Endothelial cell of umbilical vein (primary cell): ENCODE measurements around the gene RNPC3. TPM values are rescaled to one million over a fixed set of nuclear protein-coding genes. Genes with fewer than 3 reads are reported as not detected.

Experiments
- BruUV-seq: library from RNA; stranded (reverse); fragments of 400-500 nt; replicated peaks from 2 replicates; lab custom pipeline; 2021; lab: Mats Ljungman, UMichigan
- CTCF ChIA-PET: fragments of 300-600, 350-600 bp; sonication (Branson Sonifier 250); formaldehyde crosslinking; loops from one replicate; lab custom pipeline; 2021; ENCODE audit warnings: antibody characterized with exemption, inconsistent platforms; lab: Charles Lee
- POLR2A ChIA-PET: fragments of 300-600, 350-600 bp; sonication (Branson Sonifier 250); formaldehyde crosslinking; loops from one replicate; lab custom pipeline; 2021; ENCODE audit warnings: antibody characterized with exemption, inconsistent platforms; lab: Charles Lee
- DNase-seq: peaks from one replicate; pipeline ENCODE4 v3.0.0-alpha.2; 2011; ENCODE audit warnings: low read depth, low spot score
- FAIRE-seq: peaks from 2 replicates; lab custom pipeline; 2011; peaks lifted over from hg19 to GRCh38; lab: Jason Lieb, UNC
- H2AFZ ChIP-seq: 2 replicates; pipeline ENCODE4 v1.6.0; 2012; ENCODE audit warnings: low read depth, low read length, control low read depth, inconsistent platforms
- H3K27ac ChIP-seq: 2 replicates; pipeline ENCODE4 v1.5.1; 2011; ENCODE audit warnings: low read depth, mild to moderate bottlenecking, control low read depth, low read length, moderate library complexity; ENCODE audit not compliant: insufficient read depth
- H3K27me3 ChIP-seq, 2 experiments: 2 replicates each; pipeline versions ENCODE4 v1.6.0 to v1.6.1; 2011; ENCODE audit warnings: low read length in 2 of 2, mixed read lengths in 1 of 2; ENCODE audit not compliant: control insufficient read depth in 2 of 2, insufficient read depth in 2 of 2
- H3K36me3 ChIP-seq, 2 experiments: 2 replicates in 1 of 2; 3 replicates in 1 of 2; pipeline ENCODE4 v1.5.1; 2011; ENCODE audit warnings: low read length in 2 of 2, mild to moderate bottlenecking in 1 of 2, moderate library complexity in 1 of 2; ENCODE audit not compliant: control insufficient read depth in 2 of 2, insufficient read depth in 2 of 2; ENCODE audit errors: extremely low read depth in 1 of 2
- H3K4me1 ChIP-seq: 3 replicates; pipeline ENCODE4 v1.5.1; 2011; ENCODE audit warnings: mild to moderate bottlenecking, low read length; ENCODE audit not compliant: control insufficient read depth, insufficient read depth; ENCODE audit errors: extremely low read depth
- H3K4me2 ChIP-seq: 2 replicates; pipeline ENCODE4 v1.6.1; 2011; ENCODE audit warnings: low read length, control low read depth, mixed read lengths; ENCODE audit not compliant: insufficient read depth
- H3K4me3 ChIP-seq, 3 experiments: fragments of 200-600 bp in 1 of 3; sonication (generic), shearing (Covaris generic) in 1 of 3; replicated peaks in 1 of 3; 2 replicates each; pipeline ENCODE4 v1.5.1; 2011 to 2016; ENCODE audit warnings: control low read depth in 3 of 3, low read length in 3 of 3, mild to moderate bottlenecking in 2 of 3, inconsistent platforms in 1 of 3, low read depth in 1 of 3, moderate library complexity in 1 of 3; ENCODE audit not compliant: insufficient read depth in 1 of 3
- H3K79me2 ChIP-seq: 2 replicates; pipeline ENCODE4 v1.6.0; 2012; ENCODE audit warnings: low read length, inconsistent platforms; ENCODE audit not compliant: control insufficient read depth, insufficient read depth
- H3K9ac ChIP-seq: replicated peaks from 2 replicates; pipeline ENCODE3; 2011; ENCODE audit warnings: low read length, control low read depth; ENCODE audit not compliant: insufficient read depth; ENCODE audit errors: extremely low read depth
- H3K9me1 ChIP-seq: replicated peaks from 3 replicates; pipeline ENCODE4 v1.6.0; 2011; ENCODE audit warnings: mild to moderate bottlenecking, low read length; ENCODE audit not compliant: control insufficient read depth, insufficient read depth; ENCODE audit errors: extremely low read depth
- H3K9me3 ChIP-seq: replicated peaks from 2 replicates; pipeline ENCODE4 v1.5.1; 2012; ENCODE audit warnings: low read length, inconsistent platforms; ENCODE audit not compliant: control insufficient read depth, insufficient read depth
- H4K20me1 ChIP-seq: replicated peaks from 2 replicates; pipeline ENCODE3; 2011; ENCODE audit warnings: mild to moderate bottlenecking, low read length; ENCODE audit not compliant: control insufficient read depth, insufficient read depth; ENCODE audit errors: extremely low read depth
- EZH2 ChIP-seq: IDR thresholded peaks from 2 replicates; pipeline ENCODE4 v1.6.1; 2012; ENCODE audit warnings: borderline replicate concordance, low read depth, mild to moderate bottlenecking, moderate library complexity, low read length, inconsistent platforms; ENCODE audit not compliant: severe bottlenecking
- FOS ChIP-seq: IDR thresholded peaks from 2 replicates; pipeline ENCODE4 v1.6.1; 2011; ENCODE audit warnings: mild to moderate bottlenecking, low read length, moderate library complexity, borderline replicate concordance; ENCODE audit not compliant: insufficient read depth
- GATA2 ChIP-seq: IDR thresholded peaks from 2 replicates; pipeline ENCODE4 v1.7.0; 2011; ENCODE audit warnings: low read depth, mild to moderate bottlenecking, moderate library complexity, mixed read lengths, low read length; ENCODE audit not compliant: insufficient read length, insufficient read depth
- JUN ChIP-seq: IDR thresholded peaks from 2 replicates; pipeline ENCODE4 v1.6.1; 2011; ENCODE audit warnings: borderline replicate concordance, low read depth; ENCODE audit not compliant: insufficient read length, insufficient read depth
- MYC ChIP-seq: IDR thresholded peaks from one replicate; pipeline ENCODE4 v1.6.1; 2011; ENCODE audit warnings: mild to moderate bottlenecking, low read depth, low read length
- POLR2A ChIP-seq: IDR thresholded peaks from 2 replicates; pipeline ENCODE4 v1.6.1; 2012; ENCODE audit warnings: low read depth, mild to moderate bottlenecking, control low read depth, low read length
- POLR2AphosphoS5 ChIP-seq: IDR thresholded peaks from 2 replicates; pipeline ENCODE4 v1.6.1; 2012; ENCODE audit warnings: low read depth, mild to moderate bottlenecking, control low read depth, low read length, moderate library complexity; ENCODE audit not compliant: insufficient read depth
- dilution Hi-C: fragments of 300-500 bp; cut with MboI; formaldehyde crosslinking; loops from one replicate; pipeline ENCODE4 v1.15.0; 2019; ENCODE audit warnings: low sequenced_read_pairs; ENCODE audit not compliant: extremely low pct_ligation_motif_present
- intact Hi-C: fragments of 100-400 bp; cut with micrococcal nuclease; formaldehyde crosslinking; loops from one replicate; pipeline ENCODE4 v1.10.0; 2022
- polyA plus RNA-seq, 4 experiments: library from polyadenylated mRNA; depleted of rRNA in 3 of 4; stranded (reverse) in 3 of 4; unstranded in 1 of 4; fragments of >200 nt; gene quantifications; 2 replicates each; pipeline versions ENCODE4 v1.2.1 to v1.2.3, GENCODE V29; 2011 to 2012; ENCODE audit warnings: missing spikeins in 1 of 4
- total RNA-seq: library from RNA; stranded (reverse); gene quantifications from 2 replicates; pipeline ENCODE4 v1.2.3, GENCODE V29; 2021
- TF ChIP-seq, protein P1 (sequence below), 2 donors: IDR thresholded peaks; 1 replicate in 1 of 2; 2 replicates in 1 of 2; pipeline ENCODE4 v1.5.1; 2011; ENCODE audit warnings: low read length in 2 of 2, mild to moderate bottlenecking in 2 of 2, moderate library complexity in 2 of 2, control low read depth in 1 of 2, inconsistent platforms in 1 of 2, low read depth in 1 of 2; ENCODE audit not compliant: insufficient read depth in 1 of 2; ENCODE audit errors: extremely low read depth in 1 of 2
- TF ChIP-seq, protein P2 (sequence below): IDR thresholded peaks from 2 replicates; pipeline ENCODE4 v1.6.1; 2011; ENCODE audit not compliant: insufficient read depth, insufficient read length

Gene RNPC3
- total and polyA plus RNA-seq, 2 donors (not counting 3 experiments of a cell fraction or from before 2014, with no cell fraction given): 9.2 to 16.7 TPM

DNA sequence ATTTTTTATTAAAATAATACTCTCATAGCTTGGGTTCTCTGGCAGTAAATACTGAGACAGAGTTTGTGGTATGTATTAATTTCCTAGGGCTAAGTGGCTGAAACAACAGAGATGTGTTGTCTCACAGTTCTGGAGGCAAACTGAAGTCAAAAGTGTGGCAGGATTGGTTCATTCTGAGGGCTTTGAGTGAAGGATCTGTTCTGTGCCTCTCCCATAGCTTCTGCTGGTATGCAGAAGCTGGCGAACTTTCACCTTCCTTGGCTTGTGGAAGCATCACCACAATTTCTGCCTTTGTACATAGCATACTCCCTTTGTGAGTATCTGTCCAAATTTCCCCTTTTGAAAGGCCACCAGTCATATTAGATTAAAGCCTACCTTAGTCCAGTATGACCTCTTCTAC is 21.0 kb downstream of the RNPC3 start:
- Histone ChIP-seq H3K4me1 (no peaks in the 10 kb centered on the region), H3K4me3 (no peak overlapping the region), H3K4me2 (no peak overlapping the region), H3K9me3 (no peaks in the 10 kb centered on the region), H4K20me1 (no peaks in the 10 kb centered on the region), H3K9me1 (no peaks in the 10 kb centered on the region), H3K9ac (no peak overlapping the region), H3K27me3 (no peaks in the 10 kb centered on the region), H3K79me2 (no peaks in the 10 kb centered on the region), H2AFZ (no peak overlapping the region), H3K27ac (no peak overlapping the region), H3K36me3 (peaks cover 2 to 11% of the 10 kb centered on the region in 2 experiments)
- DNase-seq: no peak
- TF ChIP-seq MYC (no peak), EZH2 (no peak), GATA2 (no peak), FOS (no peak), JUN (no peak), POLR2A (no peak), POLR2AphosphoS5 (no peak)
- TF ChIP-seq, protein P1, sequence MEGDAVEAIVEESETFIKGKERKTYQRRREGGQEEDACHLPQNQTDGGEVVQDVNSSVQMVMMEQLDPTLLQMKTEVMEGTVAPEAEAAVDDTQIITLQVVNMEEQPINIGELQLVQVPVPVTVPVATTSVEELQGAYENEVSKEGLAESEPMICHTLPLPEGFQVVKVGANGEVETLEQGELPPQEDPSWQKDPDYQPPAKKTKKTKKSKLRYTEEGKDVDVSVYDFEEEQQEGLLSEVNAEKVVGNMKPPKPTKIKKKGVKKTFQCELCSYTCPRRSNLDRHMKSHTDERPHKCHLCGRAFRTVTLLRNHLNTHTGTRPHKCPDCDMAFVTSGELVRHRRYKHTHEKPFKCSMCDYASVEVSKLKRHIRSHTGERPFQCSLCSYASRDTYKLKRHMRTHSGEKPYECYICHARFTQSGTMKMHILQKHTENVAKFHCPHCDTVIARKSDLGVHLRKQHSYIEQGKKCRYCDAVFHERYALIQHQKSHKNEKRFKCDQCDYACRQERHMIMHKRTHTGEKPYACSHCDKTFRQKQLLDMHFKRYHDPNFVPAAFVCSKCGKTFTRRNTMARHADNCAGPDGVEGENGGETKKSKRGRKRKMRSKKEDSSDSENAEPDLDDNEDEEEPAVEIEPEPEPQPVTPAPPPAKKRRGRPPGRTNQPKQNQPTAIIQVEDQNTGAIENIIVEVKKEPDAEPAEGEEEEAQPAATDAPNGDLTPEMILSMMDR (IDR thresholded peaks at IDR 0.05; ENCODE audit: extremely low read depth in 1 of 2, insufficient read depth in 1 of 2, low read depth in 1 of 2, low read length in 2 of 2): no peak
- TF ChIP-seq, protein P2, sequence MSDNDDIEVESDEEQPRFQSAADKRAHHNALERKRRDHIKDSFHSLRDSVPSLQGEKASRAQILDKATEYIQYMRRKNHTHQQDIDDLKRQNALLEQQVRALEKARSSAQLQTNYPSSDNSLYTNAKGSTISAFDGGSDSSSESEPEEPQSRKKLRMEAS: no peak
- ChIA-PET CTCF (no interaction called here), POLR2A (no interaction called here)
- dilution Hi-C loops: no loop called here
- no peak for FAIRE-seq
- intact Hi-C loops: no loop called here
- BruUV-seq: no TSS peak
